HepG2 (cell line): ENCODE data around the gene GCLM. TPM values are rescaled to one million over a fixed set of nuclear protein-coding genes. Genes with fewer than 3 reads are reported as not detected.

Experiments used
- DPF2 ChIP-seq: sonication (generic); formaldehyde crosslinking; IDR thresholded peaks from 2 replicates; pipeline ENCODE4 v1.4.0; 2020; ENCODE audit warnings: mild to moderate bottlenecking, low read depth, missing genetic modification reagents, borderline replicate concordance
- FOXK1 ChIP-seq: sonication (generic); formaldehyde crosslinking; IDR thresholded peaks from 2 replicates; pipeline ENCODE4 v1.4.0; 2020; ENCODE audit warnings: low read depth, missing genetic modification reagents, borderline replicate concordance
- HNRNPUL1 ChIP-seq: fragments of 200-400 bp; formaldehyde crosslinking; IDR thresholded peaks from 2 replicates; pipeline ENCODE4 v1.6.1; 2017; ENCODE audit warnings: low read depth, mild to moderate bottlenecking, low read length, moderate library complexity
- IKZF1 ChIP-seq: fragments of 450-650 bp; IDR thresholded peaks from 2 replicates; pipeline ENCODE4 v1.7.1; 2016
- JARID2 ChIP-seq: sonication (generic); formaldehyde crosslinking; IDR thresholded peaks from 2 replicates; pipeline ENCODE4 v1.8.1; 2023; ENCODE audit warnings: missing genetic modification reagents, inconsistent platforms; ENCODE audit not compliant: insufficient replicate concordance
- MAFF ChIP-seq: IDR thresholded peaks from 2 replicates; pipeline ENCODE4 v1.6.1; 2011; ENCODE audit warnings: low read depth, low read length, improper control_type of control experiment
- MAFG ChIP-seq: sonication (generic); formaldehyde crosslinking; IDR thresholded peaks from 2 replicates; pipeline ENCODE4 v1.5.1; 2020; ENCODE audit warnings: mild to moderate bottlenecking, missing genetic modification reagents
- MEIS1 ChIP-seq: sonication (generic); formaldehyde crosslinking; IDR thresholded peaks from 2 replicates; pipeline ENCODE4 v1.9.0; 2021; ENCODE audit warnings: mild to moderate bottlenecking, missing genetic modification reagents, moderate library complexity, borderline replicate concordance
- PAXIP1 ChIP-seq: sonication (generic); formaldehyde crosslinking; conservative IDR thresholded peaks from 2 replicates; pipeline ENCODE4 v1.4.0; 2020; ENCODE audit warnings: mild to moderate bottlenecking, missing genetic modification reagents, moderate library complexity
- PHB2 ChIP-seq: fragments of 450-650 bp; IDR thresholded peaks from 2 replicates; pipeline ENCODE4 v1.6.1; 2018; ENCODE audit not compliant: partially characterized antibody
- SCMH1 ChIP-seq: sonication (generic); formaldehyde crosslinking; IDR thresholded peaks from 2 replicates; pipeline ENCODE4 v1.9.0; 2021; ENCODE audit warnings: missing genetic modification reagents, mild to moderate bottlenecking, borderline replicate concordance
- SIX4 ChIP-seq: sonication (generic); formaldehyde crosslinking; IDR thresholded peaks from 2 replicates; pipeline ENCODE4 v1.4.0; 2020; ENCODE audit warnings: missing genetic modification reagents
- SNRNP70 ChIP-seq: fragments of 200-400 bp; formaldehyde crosslinking; IDR thresholded peaks from 2 replicates; pipeline ENCODE4 v1.6.1; 2017; ENCODE audit warnings: mild to moderate bottlenecking, low read depth, low read length, moderate library complexity
- TOE1 ChIP-seq: sonication (generic); formaldehyde crosslinking; IDR thresholded peaks from 2 replicates; pipeline ENCODE4 v1.4.0; 2020; ENCODE audit warnings: mild to moderate bottlenecking, missing genetic modification reagents
- YEATS4 ChIP-seq: sonication (generic); formaldehyde crosslinking; IDR thresholded peaks from 2 replicates; pipeline ENCODE4 v1.4.0; 2020; ENCODE audit warnings: missing genetic modification reagents, borderline replicate concordance
- ZNF207 ChIP-seq: fragments of 450-650 bp; IDR thresholded peaks from 2 replicates; pipeline ENCODE4 v1.6.1; 2016; ENCODE audit warnings: antibody characterized with exemption, borderline replicate concordance
- ZNF253 ChIP-seq: sonication (generic); formaldehyde crosslinking; IDR thresholded peaks from 2 replicates; pipeline ENCODE4 v1.8.0; 2022; ENCODE audit warnings: mild to moderate bottlenecking, missing genetic modification reagents, borderline replicate concordance
- ZNF263 ChIP-seq: sonication (generic); formaldehyde crosslinking; IDR thresholded peaks from 2 replicates; pipeline ENCODE4 v1.4.0; 2020; ENCODE audit warnings: missing genetic modification reagents
- ZNF710 ChIP-seq: sonication (generic); formaldehyde crosslinking; IDR thresholded peaks from 2 replicates; pipeline ENCODE4 v1.5.0; 2020; ENCODE audit warnings: mild to moderate bottlenecking, missing genetic modification reagents, borderline replicate concordance
- polyA plus RNA-seq, 8 experiments: library from polyadenylated mRNA; depleted of rRNA in 3 of 8; stranded (reverse) in 7 of 8; unstranded in 1 of 8; fragments of >200 nt; fragmentation: Illumina TruSeq in 4 of 8; extraction: Trizol in 4 of 8; gene quantifications; 2 replicates each; pipeline versions ENCODE4 v1.2.1 to v1.2.3, GENCODE V29; 2011 to 2016; ENCODE audit warnings: low read depth in 4 of 8, missing spikeins in 1 of 8, mixed read lengths in 1 of 8; ENCODE audit not compliant: insufficient read depth in 1 of 8
- total RNA-seq, 5 experiments: library from RNA; depleted of rRNA; stranded (reverse); fragments of >200 nt; fragmentation: Illumina TruSeq; extraction: Trizol; gene quantifications; 2 replicates each; pipeline ENCODE4 v1.2.3, GENCODE V29; 2016; ENCODE audit warnings: low read depth in 1 of 5
- TF ChIP-seq, protein P1 (sequence below), 2 experiments: sonication (generic) in 1 of 2; formaldehyde crosslinking in 1 of 2; IDR thresholded peaks; 2 replicates each; pipeline versions ENCODE4 v1.5.1 to v1.6.1; 2011 to 2020; ENCODE audit warnings: borderline replicate concordance in 1 of 2, low read depth in 1 of 2, low read length in 1 of 2, mild to moderate bottlenecking in 1 of 2, missing genetic modification reagents in 1 of 2, moderate library complexity in 1 of 2

Gene GCLM
- total and polyA plus RNA-seq, 2 of the 13 experiments (the other 11 are each of a cell fraction or from before 2014, with no cell fraction given): 8.7 to 29.9 TPM

DNA sequence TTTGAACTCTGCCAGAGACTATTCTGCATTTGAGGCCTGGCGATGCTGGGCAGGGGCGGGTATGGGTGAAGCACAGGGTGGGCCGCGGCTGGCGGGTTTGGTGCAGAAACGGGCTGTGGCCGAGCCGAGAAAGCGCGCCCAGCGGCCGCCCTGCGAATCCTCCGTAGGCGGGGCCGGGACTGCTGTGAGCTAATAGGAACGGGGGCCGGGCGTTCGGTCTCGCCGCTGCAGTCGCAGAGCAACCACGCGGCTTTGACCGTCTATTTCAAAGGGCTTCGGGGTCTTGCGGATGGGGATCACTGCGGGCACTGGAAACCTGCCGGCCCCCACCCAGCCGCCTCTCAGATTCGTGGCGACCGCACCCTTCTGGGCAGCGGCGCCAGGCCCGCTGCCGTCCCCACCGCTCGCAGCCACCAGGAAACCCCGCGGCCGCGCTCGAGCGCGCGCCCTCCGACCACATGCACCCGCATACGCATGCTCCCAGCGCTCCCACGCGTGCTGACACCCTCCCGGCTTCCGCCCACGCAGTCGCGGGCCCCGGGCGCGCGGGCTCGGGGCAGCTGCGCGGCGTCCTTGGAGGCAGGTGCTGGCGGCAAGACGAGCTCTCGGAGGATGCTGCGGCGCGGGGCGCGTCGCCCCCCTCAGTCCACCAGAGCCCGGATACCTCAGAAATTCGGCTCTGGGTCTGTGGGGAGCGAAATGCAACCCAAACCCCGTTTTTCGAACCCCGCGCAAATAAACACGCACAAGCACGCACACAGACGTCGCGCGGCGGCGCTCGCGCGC is 62.8 kb downstream of the GCLM start (continued):
- TF ChIP-seq, protein P1, sequence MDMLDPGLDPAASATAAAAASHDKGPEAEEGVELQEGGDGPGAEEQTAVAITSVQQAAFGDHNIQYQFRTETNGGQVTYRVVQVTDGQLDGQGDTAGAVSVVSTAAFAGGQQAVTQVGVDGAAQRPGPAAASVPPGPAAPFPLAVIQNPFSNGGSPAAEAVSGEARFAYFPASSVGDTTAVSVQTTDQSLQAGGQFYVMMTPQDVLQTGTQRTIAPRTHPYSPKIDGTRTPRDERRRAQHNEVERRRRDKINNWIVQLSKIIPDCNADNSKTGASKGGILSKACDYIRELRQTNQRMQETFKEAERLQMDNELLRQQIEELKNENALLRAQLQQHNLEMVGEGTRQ (IDR thresholded peaks at IDR 0.05; ENCODE audit: low read depth, low read length): no peak
- TF ChIP-seq, protein P1 (CRISPR knock-in tag; IDR thresholded peaks at IDR 0.05; ENCODE audit: borderline replicate concordance): no peak
- TF ChIP-seq YEATS4 (CRISPR knock-in tag) (peak; percentile 75; the same call in 1 of the 2 replicates), MAFF (no peak), HNRNPUL1 (peak; percentile 34; the same call in 1 of the 2 replicates), ZNF207 (no peak), SIX4 (CRISPR knock-in tag) (no peak), FOXK1 (CRISPR knock-in tag) (no peak), ZNF710 (0 out of 2 replicates have a peak, but pooled peaks have one; percentile 42), TOE1 (CRISPR knock-in tag) (no peak), ZNF253 (no peak), ZNF263 (CRISPR knock-in tag) (no peak; the same call in 1 of the 2 replicates), IKZF1 (no peak), JARID2 (CRISPR knock-in tag) (no peak), MEIS1 (CRISPR knock-in tag) (no peak), SCMH1 (CRISPR knock-in tag) (no peak), SNRNP70 (no peak), PAXIP1 (CRISPR knock-in tag) (no peak), DPF2 (CRISPR knock-in tag) (no peak), PHB2 (no peak), MAFG (CRISPR knock-in tag) (no peak)
